ENCODE data around the gene KCNJ4.

Gene KCNJ4

DNA sequence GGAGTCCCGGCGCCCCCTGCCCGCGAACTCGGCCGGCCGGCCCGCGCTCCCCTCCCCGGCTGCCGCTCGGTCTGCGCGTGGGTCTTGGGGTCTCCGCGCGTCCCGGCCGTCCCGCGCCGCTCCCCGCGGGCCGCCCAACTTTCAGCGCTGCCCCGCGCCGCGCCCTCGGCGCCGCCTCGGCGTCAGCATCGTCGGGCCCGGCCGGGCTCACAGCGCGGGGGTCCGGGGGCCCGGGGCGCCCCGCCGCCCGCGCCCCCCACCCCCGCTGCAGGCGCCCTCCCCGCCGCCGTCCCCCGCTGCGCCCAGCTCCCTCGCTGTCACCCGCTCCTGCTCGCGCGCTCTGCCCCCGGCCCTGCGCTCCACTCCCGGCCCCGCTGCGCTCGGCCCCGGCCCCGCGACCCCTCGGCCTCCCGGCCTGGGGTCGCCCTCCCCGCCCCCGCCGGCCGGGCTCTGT lies at the start of gene KCNJ4:
TSS of gene KCNJ4 (minus strand) at position 124 of the 454 bp plus-strand sequence. CDS start 27,067 bp downstream, outside the sequence.
- no peak for DNase-seq (ENCODE audit: low read depth in 2 of 2)

GRCh38 chr22:38503021-38503420 lies 48.0 kb upstream of the KCNJ4 start:
- no peak for DNase-seq (ENCODE audit: low read depth in 2 of 2)

DNA sequence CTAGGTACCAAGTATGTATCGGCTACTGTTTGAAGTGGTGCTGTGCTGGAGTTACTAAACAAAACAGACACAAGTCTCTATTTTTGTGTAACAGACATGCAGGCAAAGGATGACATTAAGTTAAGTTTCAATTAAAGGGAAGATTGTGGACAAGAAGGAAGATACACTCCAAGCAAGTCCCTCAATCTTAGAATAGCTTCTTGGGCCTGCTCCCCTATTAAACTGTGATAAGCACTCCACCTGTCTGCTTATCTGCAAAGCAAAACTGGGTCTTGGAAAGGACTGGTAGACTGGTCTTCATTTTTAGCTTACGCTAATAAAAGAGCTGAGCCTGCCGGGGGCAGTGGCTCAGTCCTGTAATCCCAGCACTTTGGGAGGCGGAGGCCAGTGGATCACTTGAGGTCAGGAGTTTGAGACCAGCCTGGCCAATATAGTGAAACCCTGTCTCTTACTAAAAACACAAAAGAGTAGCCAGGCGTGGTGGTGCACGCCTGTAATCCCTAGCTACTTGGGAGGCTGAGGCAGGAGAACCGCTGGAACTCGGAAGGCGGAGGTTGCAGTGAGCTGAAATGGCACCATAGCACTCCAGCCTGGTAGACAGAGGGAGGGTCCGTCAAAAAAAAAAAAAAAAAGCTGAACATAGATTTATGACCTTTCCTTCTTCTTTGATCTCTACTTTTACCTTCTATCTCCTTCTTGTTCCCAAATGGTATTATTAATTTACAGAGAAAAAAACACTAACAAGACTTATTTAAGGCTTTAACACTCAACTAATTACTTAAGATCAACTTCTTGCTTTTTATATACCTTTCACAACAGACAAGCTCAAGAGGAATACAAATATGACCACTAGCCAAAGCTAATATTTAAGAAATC lies 47.0 kb upstream of the KCNJ4 start:
- no peak for DNase-seq (ENCODE audit: low read depth in 2 of 2)

DNA sequence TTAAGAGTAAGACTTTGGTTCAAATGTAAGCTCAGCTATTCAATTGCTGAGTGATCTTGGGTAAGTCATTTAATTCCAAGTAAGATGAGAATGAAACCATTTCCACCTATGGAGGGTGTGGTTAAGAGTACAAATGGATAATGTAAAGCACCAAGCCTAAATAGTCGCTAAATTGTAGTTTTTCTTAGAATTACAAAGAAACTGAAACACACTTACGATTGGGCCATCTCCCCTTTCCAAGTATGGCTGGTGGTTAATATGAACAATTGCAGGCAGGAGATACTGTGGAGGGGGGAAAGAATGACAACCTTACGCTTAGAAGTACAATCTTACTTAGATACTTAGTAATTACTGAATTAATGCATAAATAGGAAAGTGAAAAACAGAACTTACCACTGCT lies 42.9 kb upstream of the KCNJ4 start:
- DNase-seq (ENCODE audit: low read depth in 2 of 2), result no peak

DNA sequence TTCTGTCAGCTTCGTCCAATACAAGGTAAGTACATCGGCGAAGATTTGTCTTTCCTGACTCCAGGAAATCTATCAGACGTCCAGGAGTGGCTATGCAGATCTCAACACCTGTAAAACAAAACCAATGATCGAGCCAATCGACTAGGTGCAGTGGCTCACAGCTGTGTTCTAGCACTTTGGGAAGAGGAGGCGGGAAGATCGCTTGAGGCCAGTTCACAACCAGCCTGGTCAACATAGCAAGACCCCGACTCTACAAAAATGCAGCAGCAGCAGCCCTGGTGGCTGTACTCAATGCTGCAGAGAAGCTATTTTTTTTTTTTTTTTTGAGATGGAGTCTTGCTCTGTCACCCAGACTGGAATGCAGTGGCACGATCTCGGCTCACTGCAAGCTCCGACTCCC lies 39.9 kb upstream of the KCNJ4 start:
- no peak for DNase-seq (ENCODE audit: low read depth in 2 of 2)

- DNase-seq (ENCODE audit: low read depth in 2 of 2), result no peak
These were observed 39.5 kb upstream of the KCNJ4 start for GRCh38 chr22:38494498-38494897.

DNA sequence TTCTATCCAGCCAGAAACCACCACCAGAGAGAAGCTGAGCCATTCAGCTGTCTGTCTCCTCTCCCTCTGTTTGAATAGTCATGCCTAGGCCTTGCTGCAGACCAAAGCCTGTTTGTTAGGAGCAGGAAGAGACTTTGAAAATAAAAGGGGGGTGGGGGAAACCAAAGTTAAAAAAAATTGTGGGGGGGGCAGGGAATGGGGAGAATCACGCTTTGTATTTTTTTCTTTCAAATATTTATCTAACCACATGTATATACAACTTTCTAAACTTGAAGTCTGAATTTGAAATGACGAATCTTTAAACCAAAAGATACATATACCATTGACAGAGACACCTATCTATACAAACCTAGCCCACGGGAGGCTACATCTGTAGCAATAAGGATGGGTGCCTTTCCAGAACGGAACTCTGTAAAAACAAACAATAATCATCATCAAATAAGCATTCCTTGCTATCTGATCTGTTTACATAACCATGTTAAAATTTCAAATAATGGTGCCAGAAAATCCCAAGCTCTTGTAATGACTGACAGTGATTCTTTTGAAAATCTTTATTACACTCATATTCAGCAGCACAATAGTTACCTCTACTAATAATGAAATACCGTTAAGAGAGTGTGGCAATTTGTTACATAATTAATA lies 36.8 kb upstream of the KCNJ4 start:
- DNase-seq (ENCODE audit: low read depth in 2 of 2), result no peak

DNA sequence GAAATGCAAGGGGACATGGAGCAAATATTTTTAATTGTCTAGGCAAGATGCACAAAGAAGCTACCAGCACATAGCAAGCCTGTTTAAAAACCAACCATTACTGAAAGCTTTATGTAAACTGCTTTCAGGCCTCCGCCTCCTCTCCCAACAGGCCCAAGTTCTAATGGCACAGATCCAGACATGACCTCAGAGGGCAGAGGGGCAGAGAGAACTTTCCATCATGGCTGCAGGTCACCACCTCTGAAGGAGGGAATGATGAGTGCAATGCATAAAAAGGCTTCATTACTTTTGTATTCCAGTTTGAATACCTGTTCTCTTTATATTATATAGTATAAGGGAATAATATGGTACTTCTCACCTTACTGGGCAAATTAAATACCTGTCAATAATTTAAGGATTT lies 35.9 kb upstream of the KCNJ4 start:
- DNase-seq (ENCODE audit: low read depth in 2 of 2), result no peak

GRCh38 chr22:38490475-38490874 lies 35.5 kb upstream of the KCNJ4 start:
- DNase-seq (ENCODE audit: low read depth in 2 of 2), result no peak

DNA sequence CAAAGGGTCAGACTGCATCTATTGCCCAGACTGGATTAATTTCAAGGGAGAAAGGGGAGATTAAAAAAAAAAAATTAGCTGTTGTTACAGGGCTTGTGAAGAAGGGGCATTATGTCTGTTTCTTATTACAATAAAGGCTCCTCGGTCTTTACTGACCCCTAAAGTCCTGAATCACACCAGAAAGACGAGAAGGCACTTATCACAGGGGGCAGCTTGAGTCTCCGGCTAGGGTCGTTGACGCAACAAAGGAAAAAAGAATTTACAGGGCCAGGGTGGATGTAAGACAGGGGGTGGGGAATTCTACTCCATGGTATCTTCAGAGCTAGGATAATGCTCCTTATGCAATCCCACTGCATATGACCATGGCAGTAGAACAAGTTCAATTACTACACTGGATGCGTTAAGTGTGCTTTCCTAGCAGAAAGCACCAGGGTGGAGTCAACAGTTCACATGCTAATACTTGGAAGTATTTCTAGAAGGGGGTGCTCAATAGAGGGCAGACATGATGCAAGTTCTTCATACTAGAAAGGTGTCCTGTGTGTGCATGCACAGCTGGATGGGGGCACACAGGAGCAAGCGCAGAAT lies 34.7 kb upstream of the KCNJ4 start:
- no peak for DNase-seq (ENCODE audit: low read depth in 2 of 2)

DNA sequence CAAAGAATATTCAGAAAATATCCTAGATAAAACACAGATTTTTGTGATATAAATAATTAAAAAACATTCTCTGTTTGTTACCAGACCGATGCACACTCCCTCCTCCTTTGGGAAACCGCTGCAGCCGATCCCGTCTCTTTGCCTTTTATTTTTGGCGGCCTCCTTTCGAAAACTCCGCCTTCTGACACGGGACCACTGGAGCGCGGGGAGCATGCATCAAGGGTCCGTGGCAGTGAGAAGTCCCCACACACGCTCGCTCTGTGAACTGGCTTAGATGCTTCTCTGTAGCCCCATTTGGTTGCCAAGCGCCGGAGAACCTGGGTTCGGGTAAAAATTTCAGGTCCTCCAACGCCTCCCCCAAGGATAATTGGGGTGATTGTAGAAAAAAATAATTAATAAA lies 34.1 kb upstream of the KCNJ4 start:
- no peak for DNase-seq (ENCODE audit: low read depth in 2 of 2)

DNA sequence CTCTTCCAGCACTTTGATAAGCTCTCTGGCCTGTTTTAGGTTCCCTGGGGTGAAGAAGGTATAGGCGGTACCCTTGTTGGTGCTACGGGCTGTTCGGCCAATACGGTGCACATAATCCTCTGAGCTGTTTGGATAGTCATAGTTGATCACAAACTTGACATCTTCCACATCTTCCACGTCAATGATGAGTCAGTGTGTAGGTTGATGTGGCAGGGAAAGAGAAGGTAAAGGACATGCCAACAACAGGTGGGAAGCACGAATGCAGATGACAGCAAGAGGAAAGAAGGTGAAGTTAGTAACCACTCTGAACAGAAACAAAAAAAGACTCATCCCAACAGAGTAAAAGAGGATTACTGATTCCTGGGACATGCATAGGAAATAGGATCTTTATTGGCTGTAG lies 32.9 kb upstream of the KCNJ4 start:
- no peak for DNase-seq (ENCODE audit: low read depth in 2 of 2)

DNA sequence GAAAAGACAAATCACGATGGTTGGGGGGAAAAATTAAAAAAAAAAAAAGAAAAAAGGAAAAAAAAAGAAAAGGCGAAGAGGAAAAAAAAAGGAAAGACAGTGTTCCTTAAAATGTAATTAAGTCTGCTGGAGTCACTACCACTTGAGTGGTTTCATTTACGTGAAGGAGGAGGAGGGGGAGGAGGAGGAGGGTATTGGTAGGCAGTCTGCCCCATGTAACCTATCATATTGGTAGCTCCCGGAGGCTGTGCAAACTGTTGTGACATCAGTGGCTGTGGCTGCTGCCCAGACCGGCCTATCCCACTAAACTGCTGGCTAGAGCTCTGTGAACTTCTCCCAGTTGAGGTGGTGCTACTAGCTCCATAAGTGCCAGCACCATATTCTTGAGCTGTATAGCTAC lies 30.8 kb upstream of the KCNJ4 start:
- no peak for DNase-seq (ENCODE audit: low read depth in 2 of 2)

DNA sequence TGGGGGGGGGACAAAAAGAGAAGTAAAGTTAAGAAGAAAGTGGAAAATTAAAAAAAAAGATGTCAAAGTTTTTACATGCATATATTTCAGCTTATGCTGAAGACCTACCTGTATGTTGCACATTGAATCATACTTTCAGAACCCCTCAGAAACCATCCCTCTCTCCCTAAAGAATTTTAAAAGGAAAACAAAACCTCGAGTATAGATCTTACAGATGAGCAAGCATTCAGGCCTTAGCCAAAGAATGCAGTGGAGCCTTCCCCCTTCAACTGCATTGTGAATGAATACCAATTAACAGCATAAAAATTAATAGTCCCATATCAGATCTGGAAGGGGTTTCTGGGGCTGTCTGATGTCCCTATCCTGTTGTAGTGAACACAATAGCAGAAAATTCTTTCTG lies 29.2 kb upstream of the KCNJ4 start:
- no peak for DNase-seq (ENCODE audit: low read depth in 2 of 2)

GRCh38 chr22:38482662-38483308 lies 27.8 kb upstream of the KCNJ4 start:
- no peak for DNase-seq (ENCODE audit: low read depth in 2 of 2)

DNA sequence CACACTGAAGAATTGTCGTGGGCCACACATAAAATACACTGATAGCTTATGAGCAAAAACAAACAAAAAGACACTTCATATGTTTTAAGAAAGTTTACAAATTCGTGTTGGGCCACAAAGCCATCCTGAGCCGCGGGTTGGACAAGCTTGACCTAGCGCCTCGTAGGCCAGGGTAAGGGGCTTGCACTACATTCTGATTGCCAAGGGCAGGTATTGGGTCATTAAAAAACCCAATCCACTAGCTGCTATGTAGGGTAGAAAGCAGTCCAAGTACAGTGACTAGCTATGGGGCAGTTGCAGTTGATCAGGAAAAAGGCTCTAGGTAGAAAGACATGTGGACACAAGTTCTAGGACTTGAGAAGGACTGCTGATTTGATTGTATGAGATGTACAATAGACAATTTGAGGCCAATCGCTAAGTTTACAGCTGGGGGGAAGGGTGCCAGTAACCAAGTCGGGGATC lies 26.9 kb upstream of the KCNJ4 start:
- no peak for DNase-seq (ENCODE audit: low read depth in 2 of 2)

DNA sequence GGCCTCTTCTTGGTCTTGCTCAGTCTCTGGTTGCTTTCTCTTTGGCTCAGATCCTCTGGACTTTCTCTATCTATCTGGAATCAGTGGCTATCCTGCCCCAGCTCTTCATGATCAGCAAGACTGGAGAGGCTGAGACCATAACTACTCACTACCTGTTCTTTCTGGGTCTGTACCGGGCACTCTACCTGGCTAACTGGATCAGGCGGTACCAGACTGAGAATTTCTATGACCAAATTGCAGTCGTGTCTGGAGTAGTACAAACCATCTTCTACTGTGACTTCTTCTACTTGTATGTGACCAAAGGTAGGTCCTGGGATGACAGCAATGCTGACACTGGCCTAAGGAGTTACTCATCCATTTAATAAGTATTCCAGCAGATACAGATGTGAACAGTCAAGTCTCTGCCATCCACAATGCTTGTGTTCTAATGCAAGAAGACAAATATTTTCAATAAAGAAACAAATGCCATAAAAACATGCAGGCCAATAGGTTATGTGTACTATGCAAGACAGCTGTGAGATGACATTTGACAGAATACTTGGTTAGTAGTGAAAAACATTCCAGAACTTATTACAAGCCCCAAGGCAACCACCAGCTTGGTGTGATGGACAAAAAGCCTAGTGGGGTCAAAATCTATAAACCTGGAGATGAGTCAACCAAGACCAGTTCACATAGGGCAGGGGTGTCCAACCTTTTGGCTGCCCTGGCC lies 26.3 kb upstream of the KCNJ4 start:
- no peak for DNase-seq (ENCODE audit: low read depth in 2 of 2)

DNA sequence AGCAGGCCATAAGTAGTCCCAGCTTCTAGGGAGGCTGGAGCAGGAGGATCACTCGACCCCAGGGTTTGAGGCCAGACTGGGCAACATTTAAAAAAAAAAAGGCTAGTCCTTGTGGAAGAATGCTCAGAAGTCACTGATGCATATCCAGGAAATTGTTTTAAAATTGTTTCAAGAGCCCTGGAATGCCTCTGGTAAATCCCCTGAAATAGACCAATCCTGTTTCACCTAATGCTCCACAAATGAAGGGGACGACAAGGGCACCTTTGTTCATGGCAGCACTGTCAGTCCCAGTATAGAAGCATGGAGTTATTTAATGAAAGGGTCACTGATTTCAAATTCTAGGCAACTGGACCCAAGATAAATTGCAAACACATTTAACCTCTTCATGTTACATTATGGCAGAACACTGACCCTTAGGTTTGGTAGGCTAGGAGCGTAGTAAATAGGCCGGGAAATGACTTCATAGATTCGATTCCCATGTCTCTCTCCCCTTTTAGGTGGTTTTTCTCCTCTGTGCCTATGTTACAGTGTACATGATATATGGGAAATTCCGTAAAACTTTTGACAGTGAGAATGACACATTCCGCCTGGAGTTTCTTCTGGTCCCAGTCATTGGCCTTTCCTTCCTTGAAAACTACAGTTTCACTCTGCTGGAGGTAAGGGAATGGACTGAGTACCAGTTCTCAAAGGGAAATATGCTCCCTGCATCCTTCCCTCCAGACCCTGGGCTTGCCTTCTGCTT lies 24.3 kb upstream of the KCNJ4 start:
- DNase-seq (ENCODE audit: low read depth in 2 of 2), result no peak

DNA sequence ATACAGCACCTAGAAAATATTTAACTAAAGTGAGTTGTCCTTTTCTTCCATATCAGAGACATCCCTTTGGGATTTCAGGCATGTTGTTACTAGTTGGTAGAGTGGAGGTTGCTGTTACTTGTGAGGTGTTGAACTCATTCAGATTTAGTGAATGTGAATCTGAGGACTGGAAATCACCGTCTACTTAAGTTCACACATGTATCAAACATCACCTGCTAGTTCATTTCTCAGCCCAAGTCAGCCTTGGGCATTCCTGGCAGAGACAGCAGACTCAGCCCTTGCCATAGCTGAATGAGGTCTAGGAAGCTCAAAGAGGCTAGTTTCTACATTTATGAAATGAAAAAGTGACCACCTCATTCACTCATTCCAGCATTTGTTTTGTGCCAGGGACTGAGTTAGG lies 22.6 kb upstream of the KCNJ4 start:
- DNase-seq (ENCODE audit: low read depth in 2 of 2), result no peak

GRCh38 chr22:38474003-38474607 lies 19.1 kb upstream of the KCNJ4 start:
- DNase-seq (ENCODE audit: low read depth in 2 of 2), result no peak
